COR-L47 (cell line): ENCODE data around the gene KRTAP21-2.
"Not testable (repeated sequence)": the region's sequence is repeated elsewhere in the genome, so short reads cannot be mapped to it uniquely, and the experiment has no call there.

ENCODE experiments used
- DNase-seq: peaks from one replicate; lab custom pipeline; 2025; lab: John Stamatoyannopoulos, UW

Gene KRTAP21-2

GRCh38 chr21:30747159-30747558 is at the start of gene KRTAP21-2:
Gene KRTAP21-2, minus strand, starts transcription at chr21:30747259. Its CDS starts 57 bp downstream, at chr21:30747202.
- DNase-seq: no peak

- DNase-seq: no peak
These were observed 46.7 kb upstream of the KRTAP21-2 start for GRCh38 chr21:30793581-30794314.

- no peak for DNase-seq
These were observed 32.2 kb upstream of the KRTAP21-2 start for GRCh38 chr21:30779249-30779648.

GRCh38 chr21:30769724-30770431 is 22.8 kb upstream of the KRTAP21-2 start:
- DNase-seq: no peak

GRCh38 chr21:30760776-30761175 is 13.7 kb upstream of the KRTAP21-2 start:
- DNase-seq: no peak

GRCh38 chr21:30758306-30758705 is 11.2 kb upstream of the KRTAP21-2 start:
- no peak for DNase-seq

- not testable (repeated sequence) for DNase-seq
These were observed 8.3 kb upstream of the KRTAP21-2 start, which contains the start of gene KRTAP21-1 for GRCh38 chr21:30755328-30755727. Gene KRTAP21-1, minus strand, starts transcription at chr21:30755428. Its CDS starts 50 bp downstream, at chr21:30755378.

- DNase-seq: no peak
These were observed 6.6 kb downstream of the KRTAP21-2 start for GRCh38 chr21:30740462-30740861.

- DNase-seq: peak; percentile 1
These were observed 14.0 kb downstream of the KRTAP21-2 start for GRCh38 chr21:30733026-30733425.

GRCh38 chr21:30726726-30727125 is 20.3 kb downstream of the KRTAP21-2 start:
- DNase-seq: no peak

GRCh38 chr21:30719401-30719800 is 27.7 kb downstream of the KRTAP21-2 start:
- DNase-seq: no peak

- no peak for DNase-seq
These were observed 28.7 kb downstream of the KRTAP21-2 start, which contains the start of gene KRTAP21-3 for GRCh38 chr21:30718239-30718909. Gene KRTAP21-3, minus strand, starts transcription at chr21:30718777. Its CDS starts 18 bp downstream, at chr21:30718759.

- no peak for DNase-seq
These were observed 30.0 kb downstream of the KRTAP21-2 start for GRCh38 chr21:30717105-30717504.

GRCh38 chr21:30714946-30715345 is 32.1 kb downstream of the KRTAP21-2 start:
- no peak for DNase-seq

- DNase-seq: no peak
These were observed 32.6 kb downstream of the KRTAP21-2 start for GRCh38 chr21:30714456-30714855.

- DNase-seq: no peak
These were observed 33.3 kb downstream of the KRTAP21-2 start for GRCh38 chr21:30713766-30714165.

GRCh38 chr21:30710499-30710898 is 36.6 kb downstream of the KRTAP21-2 start:
- DNase-seq: no peak

GRCh38 chr21:30707409-30707808 is 39.6 kb downstream of the KRTAP21-2 start:
- no peak for DNase-seq
